H1 (cell line): ENCODE measurements around the gene BCL2L14. TPM values are rescaled to one million over a fixed set of nuclear protein-coding genes. Genes with fewer than 3 reads are reported as not detected.

Source experiments
- CTCF ChIA-PET: fragments of 300-600 bp; sonication (Branson Sonifier 250); formaldehyde crosslinking; loops from one replicate; lab custom pipeline; 2021; ENCODE audit not compliant: partially characterized antibody; lab: Charles Lee
- POLR2A ChIA-PET: fragments of 300-600 bp; sonication (Branson Sonifier 250); formaldehyde crosslinking; loops from one replicate; lab custom pipeline; 2021; ENCODE audit warnings: inconsistent platforms; ENCODE audit not compliant: partially characterized antibody; lab: Charles Lee
- DNase-seq, 2 experiments: peaks; one replicate each; pipeline versions ENCODE4 v3.0.0 to v3.0.0-alpha.2; 2010 to 2022; ENCODE audit warnings: low spot score in 2 of 2, low read depth in 1 of 2, mixed read lengths in 1 of 2
- FAIRE-seq: peaks from 2 replicates; lab custom pipeline; 2011; peaks lifted over from hg19 to GRCh38; lab: Jason Lieb, UNC
- H2AFZ ChIP-seq: 2 replicates; pipeline ENCODE4 v1.8.1; 2012; ENCODE audit warnings: low read length, inconsistent platforms
- H2AK5ac ChIP-seq: 2 replicates; pipeline ENCODE4 v1.6.1; 2013; ENCODE audit warnings: low read depth, low read length
- H2BK120ac ChIP-seq: replicated peaks from 2 replicates; pipeline ENCODE3; 2013; ENCODE audit warnings: low read depth, low read length, inconsistent platforms
- H2BK12ac ChIP-seq: 2 replicates; pipeline ENCODE4 v1.6.1; 2013; ENCODE audit warnings: low read depth, low read length
- H2BK15ac ChIP-seq: 2 replicates; pipeline ENCODE4 v1.6.1; 2013; ENCODE audit warnings: low read length
- H2BK20ac ChIP-seq: 2 replicates; pipeline ENCODE4 v1.6.1; 2013; ENCODE audit warnings: low read length
- H2BK5ac ChIP-seq: 2 replicates; pipeline ENCODE4 v1.6.1; 2013; ENCODE audit warnings: low read depth, low read length
- H3K14ac ChIP-seq: 2 replicates; pipeline ENCODE4 v1.6.1; 2013; ENCODE audit warnings: inconsistent platforms; ENCODE audit not compliant: insufficient read length
- H3K18ac ChIP-seq: 2 replicates; pipeline ENCODE4 v1.6.1; 2013; ENCODE audit warnings: low read length; ENCODE audit errors: extremely low read depth
- H3K23ac ChIP-seq: 2 replicates; pipeline ENCODE4 v1.6.1; 2013; ENCODE audit warnings: inconsistent platforms; ENCODE audit not compliant: insufficient read length
- H3K23me2 ChIP-seq: 2 replicates; pipeline ENCODE4 v1.6.1; 2013; ENCODE audit warnings: low read depth, low read length
- H3K27ac ChIP-seq: 2 replicates; pipeline ENCODE4 v1.6.1; 2011; ENCODE audit warnings: low read depth, low read length, inconsistent platforms
- H3K27me3 ChIP-seq, 4 experiments: replicated peaks in 1 of 4; 1 replicate in 1 of 4; 2 replicates in 3 of 4; pipeline versions ENCODE4 v1.6.1 to v1.8.1; 2011 to 2013; ENCODE audit warnings: low read length in 3 of 4, mild to moderate bottlenecking in 3 of 4, inconsistent platforms in 2 of 4, mixed read lengths in 2 of 4, moderate library complexity in 1 of 4; ENCODE audit not compliant: control insufficient read depth in 3 of 4, insufficient read depth in 3 of 4; ENCODE audit errors: extremely low read depth in 1 of 4
- H3K36me3 ChIP-seq, 4 experiments: 2 replicates each; pipeline versions ENCODE4 v1.6.1 to v1.8.1; 2011 to 2013; ENCODE audit warnings: mild to moderate bottlenecking in 4 of 4, low read length in 3 of 4, moderate library complexity in 2 of 4, control low read depth in 1 of 4, inconsistent platforms in 1 of 4; ENCODE audit not compliant: insufficient read depth in 4 of 4, control insufficient read depth in 2 of 4
- H3K4ac ChIP-seq: replicated peaks from 2 replicates; pipeline ENCODE3; 2013; ENCODE audit warnings: low read length, low read depth, mixed read lengths, inconsistent platforms; ENCODE audit not compliant: insufficient read length
- H3K4me1 ChIP-seq, 4 experiments: replicated peaks in 1 of 4; 1 replicate in 1 of 4; 2 replicates in 3 of 4; pipeline versions ENCODE4 v1.6.1 to v1.8.1; 2011 to 2013; ENCODE audit warnings: low read length in 3 of 4, inconsistent platforms in 2 of 4, mixed read lengths in 1 of 4; ENCODE audit not compliant: insufficient read depth in 4 of 4, control insufficient read depth in 3 of 4
- H3K4me2 ChIP-seq, 2 experiments: 2 replicates each; pipeline versions ENCODE4 v1.6.1 to v1.8.1; 2011 to 2013; ENCODE audit warnings: low read depth in 2 of 2, low read length in 2 of 2, control low read depth in 1 of 2, inconsistent platforms in 1 of 2, mild to moderate bottlenecking in 1 of 2; ENCODE audit not compliant: insufficient read depth in 1 of 2
- H3K4me3 ChIP-seq, 4 experiments: fragments of 200-600, 300-600 bp in 1 of 4; sonication (generic), shearing (Covaris generic), sonication (Bioruptor Twin) in 1 of 4; 2 replicates each; pipeline versions ENCODE4 v1.5.1 to v1.8.1; 2011 to 2016; ENCODE audit warnings: low read length in 4 of 4, low read depth in 3 of 4, control low read depth in 2 of 4, inconsistent platforms in 2 of 4, mild to moderate bottlenecking in 2 of 4, mixed read lengths in 1 of 4, moderate library complexity in 1 of 4; ENCODE audit not compliant: insufficient read depth in 2 of 4; ENCODE audit errors: extremely low read depth in 1 of 4
- H3K56ac ChIP-seq: replicated peaks from 2 replicates; pipeline ENCODE3; 2013; ENCODE audit warnings: low read depth, mild to moderate bottlenecking, mixed read lengths, low read length, inconsistent platforms; ENCODE audit not compliant: insufficient read length
- H3K79me1 ChIP-seq: 2 replicates; pipeline ENCODE4 v1.6.1; 2013; ENCODE audit warnings: low read depth, low read length, control low read depth
- H3K79me2 ChIP-seq, 2 experiments: 2 replicates each; pipeline versions ENCODE4 v1.6.1 to v1.8.1; 2012 to 2013; ENCODE audit warnings: low read length in 2 of 2, mild to moderate bottlenecking in 2 of 2, inconsistent platforms in 1 of 2; ENCODE audit not compliant: insufficient read depth in 2 of 2, control insufficient read depth in 1 of 2
- H3K9ac ChIP-seq, 4 experiments: replicated peaks in 1 of 4; 1 replicate in 1 of 4; 2 replicates in 3 of 4; pipeline versions ENCODE4 v1.6.1 to v1.8.1; 2011 to 2013; ENCODE audit warnings: low read depth in 3 of 4, low read length in 3 of 4, control low read depth in 2 of 4, mild to moderate bottlenecking in 2 of 4, moderate library complexity in 2 of 4, inconsistent platforms in 1 of 4; ENCODE audit errors: extremely low read depth in 1 of 4
- H3K9me3 ChIP-seq, 2 experiments: 2 replicates each; pipeline versions ENCODE4 v1.6.1 to v1.8.1; 2012 to 2013; ENCODE audit warnings: mild to moderate bottlenecking in 2 of 2, moderate library complexity in 2 of 2, control low read depth in 1 of 2, inconsistent platforms in 1 of 2, low read depth in 1 of 2, low read length in 1 of 2, mixed read lengths in 1 of 2; ENCODE audit not compliant: insufficient read depth in 2 of 2
- H4K20me1 ChIP-seq, 2 experiments: replicated peaks in 1 of 2; 2 replicates each; pipeline versions ENCODE3 to v1.8.1; 2011 to 2013; ENCODE audit warnings: inconsistent platforms in 2 of 2, low read length in 2 of 2, mild to moderate bottlenecking in 1 of 2; ENCODE audit not compliant: insufficient read depth in 2 of 2, control insufficient read depth in 1 of 2
- H4K5ac ChIP-seq: 2 replicates; pipeline ENCODE4 v1.6.1; 2013; ENCODE audit warnings: low read length, low read depth, mixed read lengths, inconsistent platforms; ENCODE audit not compliant: insufficient read length
- H4K8ac ChIP-seq: 2 replicates; pipeline ENCODE4 v1.8.0; 2013; ENCODE audit warnings: mild to moderate bottlenecking, moderate library complexity, low read length, inconsistent platforms; ENCODE audit not compliant: insufficient read depth; ENCODE audit errors: extremely low read depth
- H4K91ac ChIP-seq: replicated peaks from 2 replicates; pipeline ENCODE3; 2013; ENCODE audit warnings: low read length, mixed read lengths, inconsistent platforms; ENCODE audit not compliant: insufficient read length
- EZH2 ChIP-seq: fragments of 200-600 bp; sonication (generic); IDR thresholded peaks from 2 replicates; pipeline ENCODE4 v1.7.1; 2012; ENCODE audit warnings: low read depth, mild to moderate bottlenecking, moderate library complexity, low read length, inconsistent platforms; ENCODE audit not compliant: severe bottlenecking
- POU5F1 ChIP-seq: IDR thresholded peaks from 2 replicates; pipeline ENCODE4 v1.6.1; 2011; ENCODE audit warnings: low read depth, mild to moderate bottlenecking, low read length, moderate library complexity
- RFX5 ChIP-seq: IDR thresholded peaks from 2 replicates; pipeline ENCODE4 v1.6.1; 2011; ENCODE audit warnings: low read depth, low read length, improper control_type of control experiment, borderline replicate concordance
- SRF ChIP-seq: IDR thresholded peaks from 2 replicates; pipeline ENCODE4 v1.6.1; 2011; ENCODE audit warnings: mild to moderate bottlenecking, low read depth, low read length, moderate library complexity
- SUZ12 ChIP-seq: fragments of 200-600 bp; sonication (generic); IDR thresholded peaks from 2 replicates; pipeline ENCODE4 v1.6.1; 2012; ENCODE audit warnings: mild to moderate bottlenecking, inconsistent platforms, low read length, moderate library complexity, mixed read lengths
- TAF1 ChIP-seq: IDR thresholded peaks from 2 replicates; pipeline ENCODE4 v1.6.1; 2011; ENCODE audit warnings: mild to moderate bottlenecking, low read depth, low read length
- WGBS, 2 experiments: shearing (Covaris generic) in 1 of 2; methylation state at CpG; one replicate each; pipeline versions ENCODE4 v1.1.6 to v1.1.7; 2013 to 2015; ENCODE audit warnings: low lambda C conversion rate in 2 of 2, mixed read lengths in 2 of 2, inconsistent platforms in 1 of 2, low coverage in 1 of 2, missing lambda C conversion rate in 1 of 2; ENCODE audit not compliant: insufficient replicate concordance in 2 of 2, insufficient coverage in 1 of 2, insufficient read length in 1 of 2; ENCODE audit errors: extremely low coverage in 1 of 2, missing lambda C conversion rate in 1 of 2; 5-methylcytosine and 5-hydroxymethylcytosine counted together
- polyA plus RNA-seq, 7 experiments: library from polyadenylated mRNA; depleted of rRNA in 3 of 7; stranded (reverse) in 5 of 7; unstranded in 2 of 7; fragments of >200 nt in 5 of 7; fragments of 200-250 nt in 2 of 7; gene quantifications; 1 replicate in 5 of 7; 2 replicates in 1 of 7; 4 replicates in 1 of 7; pipeline versions ENCODE4 v1.2.1 to v1.2.3, GENCODE V29; 2011 to 2013; ENCODE audit warnings: missing spikeins in 2 of 7, mixed read lengths in 2 of 7
- total RNA-seq: library from RNA; stranded (reverse); fragmentation: NEBNext Ultra II Directional; extraction: Animal tissue kit (Norgen Biotek cat#: 25700); gene quantifications from 2 replicates; pipeline ENCODE4 v1.2.1, GENCODE V29; 2021
- TF ChIP-seq, protein P1 (sequence below): IDR thresholded peaks from 2 replicates; pipeline ENCODE4 v1.6.1; 2012; ENCODE audit warnings: inconsistent platforms

The BCL2L14 gene
- total and polyA plus RNA-seq, 2 of the 8 experiments (the other 6 are each of a cell fraction or from before 2014, with no cell fraction given) = 0.80 to 2.4 TPM

DNA sequence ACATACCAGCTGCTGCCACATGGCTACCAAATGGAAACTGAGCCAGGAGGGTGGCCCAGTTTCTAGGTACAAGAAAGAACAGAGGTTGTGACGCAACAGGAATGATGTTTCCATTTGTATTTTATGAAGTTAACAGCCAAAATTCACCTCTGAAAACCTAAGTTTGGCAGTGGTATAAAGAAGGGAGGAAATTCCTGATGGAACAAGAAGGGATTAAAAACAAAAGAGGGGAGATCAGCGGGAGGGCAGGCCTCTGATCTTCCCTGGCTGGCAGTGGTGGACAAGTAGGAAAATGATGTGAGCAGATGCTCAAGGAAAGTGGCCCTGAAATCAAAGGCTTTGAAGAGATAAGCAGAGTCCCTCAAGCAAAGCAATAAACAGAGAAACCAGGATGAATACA lies 47.3 kb upstream of the BCL2L14 start:
- no peaks in the 10 kb centered on the region for H3K23me2 ChIP-seq
- H2BK12ac ChIP-seq = no peak overlapping the region
- no peaks in the 10 kb centered on the region for H3K4me1 ChIP-seq
- H3K56ac ChIP-seq = no peak overlapping the region
- CTCF ChIA-PET = interaction anchor here (0.9 kb wide), 1 partner anchor 14 kb away, joined by 3 read pairs; no protein-coding TSS in a partner anchor
- H4K20me1 ChIP-seq = no peaks in the 10 kb centered on the region
- no peak overlapping the region for H4K5ac ChIP-seq
- H3K4ac ChIP-seq = no peak overlapping the region
- DNase-seq (peak in 1 of 2 experiments; percentile 17), FAIRE-seq (no peak)
- no peaks in the 10 kb centered on the region for H3K36me3 ChIP-seq
- H4K91ac ChIP-seq = no peak overlapping the region
- no peak overlapping the region for H3K27ac ChIP-seq
- no peaks in the 10 kb centered on the region for H3K79me2 ChIP-seq
- H3K9ac ChIP-seq = no peak overlapping the region
- no peak overlapping the region for H2AFZ ChIP-seq
- no peak overlapping the region for H2AK5ac ChIP-seq
- H2BK15ac ChIP-seq = no peak overlapping the region
- H3K27me3 ChIP-seq = no peaks in the 10 kb centered on the region
- no peak overlapping the region; the same call in 1 of the 2 replicates for H3K18ac ChIP-seq
- no peak overlapping the region for H3K23ac ChIP-seq
- H2BK5ac ChIP-seq = no peak overlapping the region
- H2BK20ac ChIP-seq = no peak overlapping the region
- no peak overlapping the region for H3K4me3 ChIP-seq
- no peaks in the 10 kb centered on the region for H3K9me3 ChIP-seq
- no peak overlapping the region for H4K8ac ChIP-seq
- no peak overlapping the region for H2BK120ac ChIP-seq
- 48% methylated on average over 2 of the region's 2 CpGs; no CpG with 5 or more reads in 1 of the 2 experiments for WGBS, 2 experiments
- POLR2A ChIA-PET = no interaction called here
- H3K79me1 ChIP-seq = no peaks in the 10 kb centered on the region
- no peak overlapping the region for H3K14ac ChIP-seq
- H3K4me2 ChIP-seq = no peak overlapping the region
- TF ChIP-seq RFX5 (no peak), TAF1 (no peak), EZH2 (no peak), SUZ12 (no peak), SRF (no peak), POU5F1 (no peak)
- TF ChIP-seq, protein P1, sequence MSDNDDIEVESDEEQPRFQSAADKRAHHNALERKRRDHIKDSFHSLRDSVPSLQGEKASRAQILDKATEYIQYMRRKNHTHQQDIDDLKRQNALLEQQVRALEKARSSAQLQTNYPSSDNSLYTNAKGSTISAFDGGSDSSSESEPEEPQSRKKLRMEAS = no peak
